A204.1 (cell line): Measurements from ENCODE around the gene CCNI.
"Not testable (repeated sequence)": the region's sequence is repeated elsewhere in the genome, so short reads cannot be mapped to it uniquely, and the experiment has no call there.

ENCODE experiments used
- FAIRE-seq: peaks from 2 replicates; lab custom pipeline; 2012; peaks lifted over from hg19 to GRCh38; lab: Jason Lieb, UNC

CCNI gene

GRCh38 chr4:77039796-77040195 lies 36.0 kb downstream of the CCNI start:
- no peak for FAIRE-seq

- FAIRE-seq, result no peak
Measured at GRCh38 chr4:77037736-77038135, 38.1 kb downstream of the CCNI start.

GRCh38 chr4:77037168-77037567 lies 38.6 kb downstream of the CCNI start:
- not testable (repeated sequence) for FAIRE-seq

- FAIRE-seq, result no peak
Measured at GRCh38 chr4:77036206-77036605, 39.6 kb downstream of the CCNI start.

- FAIRE-seq, result no peak
Measured at GRCh38 chr4:77035153-77035552, 40.6 kb downstream of the CCNI start.

GRCh38 chr4:77031544-77031943 lies 44.2 kb downstream of the CCNI start:
- FAIRE-seq, result no peak

- not testable (repeated sequence) for FAIRE-seq
Measured at GRCh38 chr4:77029757-77030156, 46.0 kb downstream of the CCNI start.

GRCh38 chr4:77028246-77028645 lies 47.5 kb downstream of the CCNI start:
- FAIRE-seq, result no peak

GRCh38 chr4:77026322-77026704 lies 49.5 kb downstream of the CCNI start:
- no peak for FAIRE-seq

GRCh38 chr4:77025643-77026321 lies 50.0 kb downstream of the CCNI start:
- FAIRE-seq, result no peak

GRCh38 chr4:77023920-77024319 lies 51.9 kb downstream of the CCNI start:
- no peak for FAIRE-seq

- FAIRE-seq, result no peak
Measured at GRCh38 chr4:77022560-77023179, 53.1 kb downstream of the CCNI start.

GRCh38 chr4:77021614-77022089 lies 54.1 kb downstream of the CCNI start:
- no peak for FAIRE-seq

GRCh38 chr4:77020017-77020416 lies 55.8 kb downstream of the CCNI start:
- FAIRE-seq, result no peak

- no peak for FAIRE-seq
Measured at GRCh38 chr4:77015390-77015789, 60.4 kb downstream of the CCNI start.

GRCh38 chr4:77014256-77014655 lies 61.5 kb downstream of the CCNI start:
- FAIRE-seq, result no peak

- FAIRE-seq, result no peak
Measured at GRCh38 chr4:77012726-77013125, 63.1 kb downstream of the CCNI start.

GRCh38 chr4:77010841-77011354 lies 64.9 kb downstream of the CCNI start:
- no peak for FAIRE-seq

- no peak for FAIRE-seq
Measured at GRCh38 chr4:77009511-77010115, 66.2 kb downstream of the CCNI start.

GRCh38 chr4:77007358-77008230 lies 68.2 kb downstream of the CCNI start:
- no peak for FAIRE-seq

- no peak for FAIRE-seq
Measured at GRCh38 chr4:77006753-77007353, 68.9 kb downstream of the CCNI start.

GRCh38 chr4:77003400-77003799 lies 72.4 kb downstream of the CCNI start:
- FAIRE-seq, result no peak
